BLaER1 treated with 17β-estradiol and CSF1 and Interleukin-3, amounts not matched to agents 10 nM and 100 nM (cell line): ENCODE data around the gene ZNF350.

Source experiments
- H3K27ac ChIP-seq, 11 experiments: shearing (Covaris generic); formaldehyde crosslinking; 2 replicates each; pipeline ENCODE4 v1.8.1; 2022
- H3K27me3 ChIP-seq, 11 experiments: shearing (Covaris generic); formaldehyde crosslinking; 2 replicates each; pipeline ENCODE4 v1.8.1; 2022
- H3K36me3 ChIP-seq, 11 experiments: shearing (Covaris generic); formaldehyde crosslinking; 2 replicates each; pipeline ENCODE4 v1.8.1; 2022
- H3K4me1 ChIP-seq, 10 experiments: shearing (Covaris generic); formaldehyde crosslinking; 2 replicates each; pipeline ENCODE4 v1.8.1; 2022
- H3K4me2 ChIP-seq, 11 experiments: shearing (Covaris generic); formaldehyde crosslinking; 2 replicates each; pipeline ENCODE4 v1.8.1; 2022
- H3K4me3 ChIP-seq, 10 experiments: shearing (Covaris generic); formaldehyde crosslinking; 2 replicates each; pipeline ENCODE4 v1.8.1; 2022
- H3K9ac ChIP-seq, 11 experiments: shearing (Covaris generic); formaldehyde crosslinking; 2 replicates each; pipeline ENCODE4 v1.8.1; 2022
- H3K9me3 ChIP-seq, 11 experiments: shearing (Covaris generic); formaldehyde crosslinking; replicated peaks in 1 of 11; 2 replicates each; pipeline ENCODE4 v1.8.1; 2022
- H4K20me1 ChIP-seq, 11 experiments: shearing (Covaris generic); formaldehyde crosslinking; 2 replicates each; pipeline ENCODE4 v1.8.1; 2022
- Cebpa-rat ChIP-seq, 11 experiments: shearing (Covaris generic); IDR thresholded peaks; 2 replicates each; pipeline ENCODE4 v1.8.1; 2022

Gene ZNF350

GRCh38 chr19:51926784-51927741 lies 59.6 kb downstream of the ZNF350 start, which contains the start of gene ZNF613:
TSS of gene ZNF613 (plus strand) at chr19:51927472. CDS start at chr19:51936221, 8,749 bp downstream.
- peak within 1 kb of the TSS; percentile 87 to 95 (median 91) for H3K4me2 ChIP-seq
- peaks cover 9 to 15% (median 11%) of the 10 kb centered on the region in 10 experiments for H3K4me1 ChIP-seq
- peak within 1 kb of the TSS; percentile 54 to 90 (median 81) for H3K27ac ChIP-seq
- peaks cover 26 to 47% (median 33%) of the 10 kb centered on the region in 11 experiments for H3K36me3 ChIP-seq
- no peaks in the 10 kb centered on the region for H3K27me3 ChIP-seq
- TF ChIP-seq Cebpa-rat (IDR thresholded peaks at IDR 0.05): no peak
- H3K9me3 ChIP-seq: peaks cover 69 to 86% (median 74%) of the 10 kb centered on the region in 11 experiments
- peak within 1 kb of the TSS; percentile 74 to 92 (median 87) for H3K9ac ChIP-seq
- H3K4me3 ChIP-seq: peak within 1 kb of the TSS; percentile 81 to 93 (median 84)
- H4K20me1 ChIP-seq: no peaks in the 10 kb centered on the region

- H4K20me1 ChIP-seq: no peaks in the 10 kb centered on the region
- peaks cover 69 to 86% (median 74%) of the 10 kb centered on the region in 11 experiments for H3K9me3 ChIP-seq
- H3K9ac ChIP-seq: peak overlapping the region in 8 of 11 experiments; percentile 74 to 90 (median 87); a peak in 12 of 22 replicates
Measured at GRCh38 chr19:51926426-51926783, 60.2 kb downstream of the ZNF350 start.

GRCh38 chr19:51921949-51922348 lies 64.7 kb downstream of the ZNF350 start:
- no peaks in the 10 kb centered on the region for H4K20me1 ChIP-seq
- H3K9ac ChIP-seq: no peak overlapping the region
- peaks cover 96 to 98% (median 98%) of the 10 kb centered on the region in 11 experiments for H3K9me3 ChIP-seq
- H3K4me1 ChIP-seq: peaks cover 0 to 5% (median 2%) of the 10 kb centered on the region in 10 experiments; a peak in 2 of 20 replicates
- no peaks in the 10 kb centered on the region for H3K27me3 ChIP-seq
- no peak overlapping the region for H3K27ac ChIP-seq
- H3K36me3 ChIP-seq: peaks cover 0 to 15% (median 0%) of the 10 kb centered on the region in 11 experiments; a peak in 5 of 22 replicates
- H3K4me3 ChIP-seq: peak overlapping the region in 5 of 10 experiments; percentile 14 to 31 (median 21); a peak in 3 of 20 replicates
- H3K4me2 ChIP-seq: no peak overlapping the region
- no peak for TF ChIP-seq Cebpa-rat (IDR thresholded peaks at IDR 0.05)

More at GRCh38 chr19:51926426-51926783, 60.2 kb downstream of the ZNF350 start:
- peaks cover 9 to 15% (median 11%) of the 10 kb centered on the region in 10 experiments for H3K4me1 ChIP-seq
- peak overlapping the region; percentile 81 to 93 (median 84) for H3K4me3 ChIP-seq
- H3K4me2 ChIP-seq: peak overlapping the region; percentile 45 to 95 (median 91); a peak in 21 of 22 replicates
- H3K27me3 ChIP-seq: no peaks in the 10 kb centered on the region
- no peak for TF ChIP-seq Cebpa-rat (IDR thresholded peaks at IDR 0.05)
- H3K36me3 ChIP-seq: peaks cover 20 to 45% (median 26%) of the 10 kb centered on the region in 11 experiments
- H3K27ac ChIP-seq: peak overlapping the region in 10 of 11 experiments; percentile 74 to 90 (median 82); a peak in 20 of 22 replicates

GRCh38 chr19:51919606-51920005 lies 67.0 kb downstream of the ZNF350 start:
- H3K4me2 ChIP-seq: no peak overlapping the region
- H3K27ac ChIP-seq: no peak overlapping the region
- no peaks in the 10 kb centered on the region for H4K20me1 ChIP-seq
- no peaks in the 10 kb centered on the region for H3K27me3 ChIP-seq
- H3K4me3 ChIP-seq: peak overlapping the region in 2 of 10 experiments; percentile 1 to 15; a peak in 2 of 20 replicates
- TF ChIP-seq Cebpa-rat (IDR thresholded peaks at IDR 0.05): no peak
- H3K4me1 ChIP-seq: peaks cover 0 to 3% (median 0%) of the 10 kb centered on the region in 10 experiments; a peak in 2 of 20 replicates
- no peak overlapping the region for H3K9ac ChIP-seq
- peaks cover 100% of the 10 kb centered on the region in 11 experiments for H3K9me3 ChIP-seq
- H3K36me3 ChIP-seq: peaks cover 0 to 15% (median 0%) of the 10 kb centered on the region in 11 experiments; a peak in 4 of 22 replicates

- H4K20me1 ChIP-seq: no peaks in the 10 kb centered on the region
- peaks cover 100% of the 10 kb centered on the region in 11 experiments for H3K9me3 ChIP-seq
- no peak overlapping the region for H3K9ac ChIP-seq
- TF ChIP-seq Cebpa-rat (IDR thresholded peaks at IDR 0.05): no peak
- peak overlapping the region in 2 of 10 experiments; percentile 2 to 10; a peak in 2 of 20 replicates for H3K4me3 ChIP-seq
- no peak overlapping the region; a peak in 1 of 22 replicates for H3K4me2 ChIP-seq
- H3K4me1 ChIP-seq: peaks cover 0 to 3% (median 0%) of the 10 kb centered on the region in 10 experiments; a peak in 2 of 20 replicates
- H3K27me3 ChIP-seq: no peaks in the 10 kb centered on the region
- H3K27ac ChIP-seq: no peak overlapping the region
- H3K36me3 ChIP-seq: peaks cover 0 to 6% (median 0%) of the 10 kb centered on the region in 11 experiments; a peak in 2 of 22 replicates
Measured at GRCh38 chr19:51916167-51916566, 70.5 kb downstream of the ZNF350 start.

- peaks cover 0 to 3% (median 0%) of the 10 kb centered on the region in 10 experiments; a peak in 2 of 20 replicates for H3K4me1 ChIP-seq
- no peak for TF ChIP-seq Cebpa-rat (IDR thresholded peaks at IDR 0.05)
- no peak overlapping the region for H3K9ac ChIP-seq
- H3K27ac ChIP-seq: no peak overlapping the region
- H3K4me2 ChIP-seq: no peak overlapping the region
- H3K4me3 ChIP-seq: peak overlapping the region in 3 of 10 experiments; percentile 3 to 25 (median 6); a peak in 4 of 20 replicates
- no peaks in the 10 kb centered on the region for H4K20me1 ChIP-seq
- H3K27me3 ChIP-seq: no peaks in the 10 kb centered on the region
- H3K9me3 ChIP-seq: peaks cover 98 to 100% (median 100%) of the 10 kb centered on the region in 11 experiments
- H3K36me3 ChIP-seq: peaks cover 0 to 6% (median 0%) of the 10 kb centered on the region in 11 experiments; a peak in 2 of 22 replicates
Measured at GRCh38 chr19:51915324-51915867, 71.2 kb downstream of the ZNF350 start.
